Gastroesophageal sphincter (tissue), 4 donors: Measurements from ENCODE around the gene DCLK3. TPM values are rescaled to one million over a fixed set of nuclear protein-coding genes. Genes with fewer than 3 reads are reported as not detected.

Experiments
- ATAC-seq: fragments of 150-250 bp; one replicate; pipeline ENCODE4 v1.9.1; 2016; ENCODE audit warnings: mild to moderate bottlenecking, moderate library complexity
- H3K27ac ChIP-seq, 4 donors: fragments of 200-600 bp; sonication (generic) in 3 of 4; 1 replicate in 3 of 4; 2 replicates in 1 of 4; pipeline ENCODE4 v1.5.1; 2016 to 2019
- H3K27me3 ChIP-seq: fragments of 200-600 bp; sonication (generic); one replicate; pipeline ENCODE4 v1.5.1; 2019
- H3K36me3 ChIP-seq, 2 donors: fragments of 200-600 bp; sonication (generic); one replicate each; pipeline ENCODE4 v1.5.1; 2019; ENCODE audit warnings: control low read depth in 1 of 2
- H3K4me1 ChIP-seq, 3 donors: fragments of 200-600 bp; sonication (generic); 1 replicate in 2 of 3; 2 replicates in 1 of 3; pipeline ENCODE4 v1.5.1; 2016 to 2019; ENCODE audit warnings: control low read depth in 2 of 3
- H3K4me3 ChIP-seq, 2 donors: fragments of 200-600 bp; sonication (generic); one replicate each; pipeline ENCODE4 v1.5.1; 2019; ENCODE audit warnings: mild to moderate bottlenecking in 1 of 2, moderate library complexity in 1 of 2
- H3K9me3 ChIP-seq, 3 donors: fragments of 200-600 bp; sonication (generic); one replicate each; pipeline ENCODE4 v1.5.1; 2017 to 2019; ENCODE audit warnings: control low read depth in 2 of 3
- EP300 ChIP-seq: sonication (generic); formaldehyde crosslinking; IDR thresholded peaks from one replicate; pipeline ENCODE4 v1.6.1; 2017; ENCODE audit warnings: antibody characterized with exemption, mild to moderate bottlenecking
- POLR2A ChIP-seq, 2 donors: fragments of 450-650 bp; IDR thresholded peaks; one replicate each; pipeline ENCODE4 v1.6.1; 2017; ENCODE audit warnings: antibody characterized with exemption in 2 of 2, mild to moderate bottlenecking in 2 of 2, moderate library complexity in 1 of 2
- POLR2AphosphoS5 ChIP-seq: sonication (generic); formaldehyde crosslinking; IDR thresholded peaks from one replicate; pipeline ENCODE4 v1.6.1; 2017; ENCODE audit warnings: antibody characterized with exemption
- WGBS, 2 donors: methylation state at CpG; one replicate each; pipeline ENCODE4 v1.1.5; 2018; ENCODE audit warnings: low coverage in 1 of 2; 5-methylcytosine and 5-hydroxymethylcytosine counted together
- total RNA-seq, 4 donors: library from RNA; depleted of rRNA; stranded (reverse); fragments of >200 nt; gene quantifications; one replicate each; pipeline ENCODE4 v1.1.0, GENCODE V29; 2016
- TF ChIP-seq, protein P1 (sequence below), 4 experiments: fragments of 200-600 bp in 2 of 4; fragments of 450-650 bp in 2 of 4; sonication (generic) in 1 of 4; IDR thresholded peaks; one replicate each; pipeline ENCODE4 v1.5.1; 2017 to 2019; ENCODE audit warnings: antibody characterized with exemption in 4 of 4, mild to moderate bottlenecking in 2 of 4, moderate library complexity in 2 of 4

The DCLK3 gene
- total RNA-seq, 4 donors from 2014 or later, result 0.27 to 0.62 TPM; not detected in 2

DNA sequence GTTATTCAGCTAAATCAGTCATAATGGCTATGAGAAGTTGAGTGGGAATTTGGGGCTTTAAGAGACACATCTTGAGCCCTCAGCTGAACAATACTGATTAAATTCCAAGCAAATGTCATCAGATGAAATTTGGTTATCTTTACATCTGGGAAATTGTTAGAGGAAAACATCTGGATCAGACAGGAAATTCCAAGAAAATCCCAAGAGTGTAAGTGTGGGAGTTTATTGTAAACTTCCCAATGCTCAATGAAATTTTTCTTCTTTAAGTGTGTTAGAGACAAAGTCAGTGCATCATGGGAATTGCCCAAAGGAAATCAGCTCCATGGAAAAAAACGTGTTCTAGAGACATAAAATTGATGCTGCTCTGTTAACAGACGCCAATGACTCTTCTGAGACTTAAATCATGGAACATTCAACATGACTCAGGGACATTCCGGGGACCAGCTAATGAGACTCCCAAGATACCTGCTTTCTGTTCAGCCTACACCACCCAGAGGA lies 19.8 kb upstream of the DCLK3 start:
- WGBS, 2 donors, result 14 to 56% methylated on average over 2 to 3 of the region's 3 CpGs
- Histone ChIP-seq H3K27ac (no peak overlapping the region), H3K27me3 (no peaks in the 10 kb centered on the region), H3K4me3 (no peak overlapping the region), H3K36me3 (no peaks in the 10 kb centered on the region), H3K9me3 (peaks cover 0 to 5% (median 0%) of the 10 kb centered on the region in 3 donors), H3K4me1 (no peaks in the 10 kb centered on the region)
- ATAC-seq, result no peak
- no peak for TF ChIP-seq POLR2AphosphoS5
- no peak for TF ChIP-seq POLR2A (IDR thresholded peaks at IDR 0.05)
- TF ChIP-seq EP300, result no peak
- TF ChIP-seq, protein P1, sequence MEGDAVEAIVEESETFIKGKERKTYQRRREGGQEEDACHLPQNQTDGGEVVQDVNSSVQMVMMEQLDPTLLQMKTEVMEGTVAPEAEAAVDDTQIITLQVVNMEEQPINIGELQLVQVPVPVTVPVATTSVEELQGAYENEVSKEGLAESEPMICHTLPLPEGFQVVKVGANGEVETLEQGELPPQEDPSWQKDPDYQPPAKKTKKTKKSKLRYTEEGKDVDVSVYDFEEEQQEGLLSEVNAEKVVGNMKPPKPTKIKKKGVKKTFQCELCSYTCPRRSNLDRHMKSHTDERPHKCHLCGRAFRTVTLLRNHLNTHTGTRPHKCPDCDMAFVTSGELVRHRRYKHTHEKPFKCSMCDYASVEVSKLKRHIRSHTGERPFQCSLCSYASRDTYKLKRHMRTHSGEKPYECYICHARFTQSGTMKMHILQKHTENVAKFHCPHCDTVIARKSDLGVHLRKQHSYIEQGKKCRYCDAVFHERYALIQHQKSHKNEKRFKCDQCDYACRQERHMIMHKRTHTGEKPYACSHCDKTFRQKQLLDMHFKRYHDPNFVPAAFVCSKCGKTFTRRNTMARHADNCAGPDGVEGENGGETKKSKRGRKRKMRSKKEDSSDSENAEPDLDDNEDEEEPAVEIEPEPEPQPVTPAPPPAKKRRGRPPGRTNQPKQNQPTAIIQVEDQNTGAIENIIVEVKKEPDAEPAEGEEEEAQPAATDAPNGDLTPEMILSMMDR (IDR thresholded peaks at IDR 0.05), result no peak

DNA sequence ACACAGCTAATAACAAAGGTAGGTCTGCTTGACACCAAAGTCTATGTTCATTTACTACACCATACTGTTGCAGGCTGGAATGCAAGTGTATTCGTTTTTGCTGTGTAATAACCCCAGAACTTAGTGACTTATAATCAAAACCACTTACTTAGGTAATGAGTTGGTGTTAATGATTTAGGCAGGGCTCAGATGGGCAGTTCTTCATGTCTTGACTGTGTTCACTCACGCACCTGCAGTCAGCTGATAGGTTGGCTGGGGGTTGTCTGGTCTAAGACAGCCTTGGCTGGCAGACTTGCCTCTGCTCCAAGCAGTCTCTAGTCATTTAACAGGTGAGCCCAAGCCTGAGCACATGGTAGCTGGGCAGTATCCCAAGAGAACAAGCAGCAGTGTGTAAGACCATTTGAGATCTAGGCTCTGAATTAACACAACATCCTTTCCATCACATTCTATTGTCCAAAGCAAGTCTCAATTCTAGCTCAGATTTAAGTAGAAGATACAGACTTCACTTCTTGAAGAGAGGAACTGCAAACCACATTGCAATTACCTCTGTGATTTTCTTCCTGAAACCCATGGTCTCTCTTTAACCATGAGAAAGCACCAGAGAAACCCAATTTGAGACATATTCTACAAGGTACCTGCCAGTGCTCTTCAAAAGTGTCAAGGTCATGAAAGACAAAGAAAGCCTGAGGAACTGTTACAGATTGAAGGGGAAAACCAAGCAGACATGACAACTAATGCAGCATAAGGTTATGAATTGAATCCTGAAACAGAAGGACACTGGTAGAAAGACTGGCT lies 13.3 kb upstream of the DCLK3 start:
- Histone ChIP-seq H3K27ac (no peak overlapping the region), H3K9me3 (peaks cover 0 to 5% (median 0%) of the 10 kb centered on the region in 3 donors), H3K27me3 (no peaks in the 10 kb centered on the region), H3K36me3 (no peaks in the 10 kb centered on the region), H3K4me3 (no peak overlapping the region), H3K4me1 (no peaks in the 10 kb centered on the region)
- 88 to 92% methylated on average over 2 of the region's 2 CpGs for WGBS, 2 donors
- ATAC-seq, result no peak
- TF ChIP-seq, protein P1 (IDR thresholded peaks at IDR 0.05), result no peak
- TF ChIP-seq POLR2A (IDR thresholded peaks at IDR 0.05) (no peak), EP300 (no peak), POLR2AphosphoS5 (no peak)

DNA sequence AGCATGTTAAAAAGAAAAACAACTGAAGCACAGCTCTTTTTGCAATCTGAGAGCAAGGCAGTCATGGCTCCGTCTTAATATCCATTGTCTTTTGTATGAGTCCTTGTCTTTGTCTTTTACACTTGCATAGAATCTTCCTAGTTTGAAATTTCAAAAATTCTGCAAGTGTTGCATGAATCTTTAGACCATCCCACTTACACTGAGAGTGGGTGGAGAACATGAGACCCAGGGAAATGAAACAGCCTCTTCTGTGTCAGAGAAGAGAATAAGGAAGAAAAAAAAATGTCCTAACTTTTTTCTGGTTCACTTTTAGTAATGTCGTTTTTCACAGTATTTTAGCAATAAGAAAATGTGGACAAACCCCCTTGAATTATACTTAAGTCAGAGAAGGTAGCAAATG lies 12.1 kb upstream of the DCLK3 start:
- Histone ChIP-seq H3K27me3 (no peaks in the 10 kb centered on the region), H3K36me3 (no peaks in the 10 kb centered on the region), H3K4me1 (no peaks in the 10 kb centered on the region), H3K4me3 (no peak overlapping the region), H3K9me3 (peaks cover 0 to 5% (median 0%) of the 10 kb centered on the region in 3 donors), H3K27ac (no peak overlapping the region)
- no peak for ATAC-seq
- 27 to 43% methylated on average over 2 of the region's 2 CpGs for WGBS, 2 donors
- TF ChIP-seq, protein P1 (IDR thresholded peaks at IDR 0.05), result no peak
- TF ChIP-seq EP300 (no peak), POLR2AphosphoS5 (no peak)

DNA sequence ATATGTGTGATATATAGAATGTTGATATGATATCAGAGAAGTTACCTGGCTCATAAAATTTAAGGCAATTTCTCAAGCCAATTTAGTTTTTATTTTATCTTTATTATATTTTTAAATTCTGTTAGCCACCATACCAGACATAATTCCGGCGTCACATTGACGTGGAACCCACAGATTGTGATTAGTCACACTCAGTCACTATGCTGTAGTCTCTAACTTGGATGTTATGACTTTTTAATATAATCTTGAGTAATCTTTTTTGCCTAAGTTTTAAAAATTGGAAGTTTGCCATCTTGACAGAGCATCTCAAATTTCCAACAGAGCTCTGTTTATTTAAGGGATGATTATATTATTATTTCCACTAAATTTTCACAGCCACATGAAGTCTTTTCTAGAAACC lies 9.7 kb upstream of the DCLK3 start:
- ATAC-seq, result no peak
- TF ChIP-seq POLR2AphosphoS5 (no peak), POLR2A (IDR thresholded peaks at IDR 0.05) (no peak)
- Histone ChIP-seq H3K4me1 (no peaks in the 10 kb centered on the region), H3K27ac (no peak overlapping the region), H3K9me3 (no peaks in the 10 kb centered on the region), H3K27me3 (no peaks in the 10 kb centered on the region), H3K36me3 (no peaks in the 10 kb centered on the region), H3K4me3 (no peak overlapping the region)
- WGBS, 2 donors, result 17 to 35% methylated on average over 3 of the region's 3 CpGs

DNA sequence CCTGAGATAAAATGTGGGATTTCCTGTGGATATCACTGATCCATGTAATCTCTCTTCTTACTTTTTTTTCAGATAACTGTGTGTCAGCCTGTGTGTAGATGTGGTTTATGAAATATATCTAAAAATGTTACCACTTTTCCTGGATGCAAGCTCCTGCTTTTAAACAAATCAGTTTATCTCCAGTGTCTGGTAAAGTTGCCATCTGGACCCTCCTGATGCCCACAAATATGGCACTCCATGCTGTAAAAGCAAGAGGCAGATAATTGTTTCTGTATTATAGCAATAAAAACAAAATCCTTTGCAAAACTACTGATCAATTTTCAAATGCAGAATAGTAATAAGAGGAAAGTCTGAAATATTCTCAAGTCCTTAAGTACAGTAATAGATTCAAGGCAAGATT lies 7.6 kb upstream of the DCLK3 start:
- ATAC-seq, result no peak
- H3K4me1 ChIP-seq, result no peaks in the 10 kb centered on the region
- H3K4me3 ChIP-seq, result no peak overlapping the region
- no peaks in the 10 kb centered on the region for H3K36me3 ChIP-seq
- H3K9me3 ChIP-seq, result no peaks in the 10 kb centered on the region
- peaks cover 6% of the 10 kb centered on the region for H3K27me3 ChIP-seq
- TF ChIP-seq, protein P1 (IDR thresholded peaks at IDR 0.05), result no peak
- TF ChIP-seq POLR2AphosphoS5 (no peak), EP300 (no peak), POLR2A (IDR thresholded peaks at IDR 0.05) (no peak)
- no peak overlapping the region for H3K27ac ChIP-seq
